ENCODE results near the gene HDAC2.
A peak's percentile ranks its signal among the peaks of the same experiment; 100 is the strongest.

DNA sequence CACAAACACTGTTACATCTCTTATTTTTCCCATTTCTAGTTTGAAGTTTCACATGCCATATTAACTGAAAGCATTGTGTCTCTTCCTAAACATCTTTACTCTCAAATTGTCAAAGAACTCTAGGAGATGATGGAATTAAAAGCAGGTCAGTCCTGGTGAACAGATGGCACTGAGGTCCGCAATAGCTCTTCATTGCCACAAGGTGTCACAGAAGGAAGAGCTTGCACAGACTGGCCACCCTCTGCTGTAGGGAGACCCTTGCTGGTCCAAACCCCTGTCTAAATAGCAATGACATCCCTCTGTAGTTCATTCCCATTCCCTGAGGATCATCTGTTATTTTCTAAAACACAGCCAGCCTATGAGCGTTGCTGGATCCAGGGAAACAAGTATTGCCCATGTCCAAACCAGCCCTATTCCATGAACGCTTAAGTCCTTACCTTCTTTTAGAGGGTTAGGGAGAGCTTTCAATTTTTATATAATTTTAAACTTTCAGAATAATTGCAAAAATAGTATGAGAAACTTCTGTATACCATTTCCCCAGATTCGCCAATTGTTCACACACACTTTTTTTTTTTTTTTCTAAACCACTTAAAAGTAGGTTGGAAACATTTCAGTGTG lies 10.1 kb upstream of the HDAC2 start:
- TF ChIP-seq, protein P1, sequence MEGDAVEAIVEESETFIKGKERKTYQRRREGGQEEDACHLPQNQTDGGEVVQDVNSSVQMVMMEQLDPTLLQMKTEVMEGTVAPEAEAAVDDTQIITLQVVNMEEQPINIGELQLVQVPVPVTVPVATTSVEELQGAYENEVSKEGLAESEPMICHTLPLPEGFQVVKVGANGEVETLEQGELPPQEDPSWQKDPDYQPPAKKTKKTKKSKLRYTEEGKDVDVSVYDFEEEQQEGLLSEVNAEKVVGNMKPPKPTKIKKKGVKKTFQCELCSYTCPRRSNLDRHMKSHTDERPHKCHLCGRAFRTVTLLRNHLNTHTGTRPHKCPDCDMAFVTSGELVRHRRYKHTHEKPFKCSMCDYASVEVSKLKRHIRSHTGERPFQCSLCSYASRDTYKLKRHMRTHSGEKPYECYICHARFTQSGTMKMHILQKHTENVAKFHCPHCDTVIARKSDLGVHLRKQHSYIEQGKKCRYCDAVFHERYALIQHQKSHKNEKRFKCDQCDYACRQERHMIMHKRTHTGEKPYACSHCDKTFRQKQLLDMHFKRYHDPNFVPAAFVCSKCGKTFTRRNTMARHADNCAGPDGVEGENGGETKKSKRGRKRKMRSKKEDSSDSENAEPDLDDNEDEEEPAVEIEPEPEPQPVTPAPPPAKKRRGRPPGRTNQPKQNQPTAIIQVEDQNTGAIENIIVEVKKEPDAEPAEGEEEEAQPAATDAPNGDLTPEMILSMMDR (IDR thresholded peaks at IDR 0.05): peak in 5 of 6 experiments; percentile 9 to 38 (median 25)
- TF ChIP-seq POLR2A (IDR thresholded peaks at IDR 0.05): no peak

All from adrenal gland (tissue), 5 donors.